HG02981 (cell line): Measurements from ENCODE around the gene CYS1.
"Not testable (repeated sequence)": the region's sequence is repeated elsewhere in the genome, so short reads cannot be mapped to it uniquely, and the experiment has no call there.

Experiments
- ATAC-seq: cut with Tn5 transposase; IDR thresholded peaks from one replicate; pipeline ENCODE4 v1.9.1; 2021; ENCODE audit warnings: mild to moderate bottlenecking, moderate library complexity; ENCODE audit not compliant: unreplicated experiment

CYS1 gene, protein sequence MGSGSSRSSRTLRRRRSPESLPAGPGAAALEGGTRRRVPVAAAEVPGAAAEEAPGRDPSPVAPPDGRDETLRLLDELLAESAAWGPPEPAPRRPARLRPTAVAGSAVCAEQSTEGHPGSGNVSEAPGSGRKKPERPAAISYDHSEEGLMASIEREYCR

DNA sequence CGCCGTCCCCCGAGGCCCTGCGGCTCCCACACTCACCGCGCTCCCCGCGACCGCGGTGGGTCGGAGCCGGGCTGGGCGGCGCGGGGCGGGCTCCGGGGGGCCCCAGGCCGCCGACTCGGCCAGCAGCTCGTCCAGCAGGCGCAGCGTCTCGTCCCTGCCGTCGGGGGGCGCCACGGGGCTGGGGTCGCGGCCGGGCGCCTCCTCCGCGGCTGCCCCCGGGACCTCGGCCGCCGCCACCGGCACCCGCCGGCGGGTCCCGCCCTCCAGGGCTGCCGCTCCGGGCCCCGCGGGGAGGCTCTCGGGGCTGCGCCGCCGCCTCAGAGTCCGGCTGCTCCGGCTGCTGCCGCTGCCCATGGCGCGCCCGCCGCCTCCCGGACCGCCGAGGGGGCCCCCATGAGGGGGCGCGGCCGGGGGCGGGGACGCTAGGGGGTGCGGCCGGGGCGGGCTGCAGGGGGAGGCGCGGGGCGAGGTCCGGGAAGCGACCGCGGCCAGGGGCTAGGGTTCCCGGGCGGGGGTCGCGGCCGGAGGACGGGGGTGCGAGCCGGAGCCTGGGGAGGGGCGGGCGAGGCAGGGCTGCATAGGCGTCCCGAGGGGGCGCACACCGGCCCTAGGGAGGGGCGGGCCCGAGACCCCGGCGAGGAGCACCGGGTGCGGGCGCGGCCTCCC is at the start of gene CYS1:
CYS1 (minus strand) TSS at position 542 of the 666 bp plus-strand sequence; CDS start at position 354, 188 bp downstream.
- ATAC-seq = peak; percentile 35

DNA sequence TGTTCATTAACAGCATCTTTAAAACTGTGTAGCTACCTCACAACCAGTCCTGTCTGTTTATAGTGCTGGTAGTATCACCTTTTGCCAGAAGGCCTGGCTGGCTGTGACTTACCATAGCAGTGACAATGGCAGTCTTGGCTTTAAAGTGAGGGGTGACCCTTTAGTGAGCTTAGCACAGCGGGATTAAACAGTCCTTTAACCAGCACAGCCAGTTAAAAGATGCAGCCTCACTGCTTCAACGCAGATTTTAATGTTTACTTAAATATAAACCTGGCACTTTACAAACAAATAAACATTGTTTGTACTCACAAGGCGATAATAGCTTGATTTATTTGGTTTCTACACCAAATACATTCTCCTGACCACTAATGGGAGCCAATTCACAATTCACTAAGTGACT is 49.3 kb upstream of the CYS1 start:
- ATAC-seq = no peak

DNA sequence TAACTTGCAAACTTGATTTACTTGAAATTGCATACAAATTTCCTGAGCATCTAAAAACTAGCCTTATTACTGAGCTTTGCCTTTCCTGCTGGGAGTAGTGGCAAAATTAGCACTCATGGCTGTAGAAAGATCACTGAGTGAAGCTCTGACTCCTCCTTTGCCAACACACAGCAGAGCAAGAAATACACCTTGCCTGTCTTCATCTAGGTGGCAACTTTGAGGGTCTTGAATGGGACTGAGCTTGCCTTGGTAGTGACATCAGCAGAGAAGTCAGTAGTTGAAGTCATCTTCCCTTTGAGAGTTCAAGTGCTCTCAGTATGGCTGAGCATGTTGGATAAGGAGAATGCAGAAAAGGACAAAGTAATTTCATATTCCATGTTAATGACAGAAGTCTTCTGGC is 48.2 kb upstream of the CYS1 start:
- ATAC-seq = no peak

DNA sequence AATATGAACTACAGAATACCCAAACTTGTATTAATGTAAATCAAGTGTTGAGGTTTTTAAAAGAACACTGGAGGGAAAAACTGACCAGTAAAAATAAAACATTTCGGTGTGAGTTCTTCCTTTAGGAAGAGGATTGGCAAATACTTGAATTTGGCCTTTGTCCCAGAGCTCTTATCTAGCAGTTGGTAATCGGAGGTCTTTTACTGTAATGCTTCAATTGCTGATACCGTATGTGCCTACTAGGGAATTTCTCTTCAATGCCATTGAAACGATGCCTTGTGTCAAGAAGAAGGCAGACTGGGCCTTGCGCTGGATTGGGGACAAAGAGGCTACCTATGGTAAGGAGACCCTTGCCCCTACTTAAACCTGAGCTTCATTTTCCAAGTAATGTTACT is 46.4 kb upstream of the CYS1 start:
- no peak for ATAC-seq

DNA sequence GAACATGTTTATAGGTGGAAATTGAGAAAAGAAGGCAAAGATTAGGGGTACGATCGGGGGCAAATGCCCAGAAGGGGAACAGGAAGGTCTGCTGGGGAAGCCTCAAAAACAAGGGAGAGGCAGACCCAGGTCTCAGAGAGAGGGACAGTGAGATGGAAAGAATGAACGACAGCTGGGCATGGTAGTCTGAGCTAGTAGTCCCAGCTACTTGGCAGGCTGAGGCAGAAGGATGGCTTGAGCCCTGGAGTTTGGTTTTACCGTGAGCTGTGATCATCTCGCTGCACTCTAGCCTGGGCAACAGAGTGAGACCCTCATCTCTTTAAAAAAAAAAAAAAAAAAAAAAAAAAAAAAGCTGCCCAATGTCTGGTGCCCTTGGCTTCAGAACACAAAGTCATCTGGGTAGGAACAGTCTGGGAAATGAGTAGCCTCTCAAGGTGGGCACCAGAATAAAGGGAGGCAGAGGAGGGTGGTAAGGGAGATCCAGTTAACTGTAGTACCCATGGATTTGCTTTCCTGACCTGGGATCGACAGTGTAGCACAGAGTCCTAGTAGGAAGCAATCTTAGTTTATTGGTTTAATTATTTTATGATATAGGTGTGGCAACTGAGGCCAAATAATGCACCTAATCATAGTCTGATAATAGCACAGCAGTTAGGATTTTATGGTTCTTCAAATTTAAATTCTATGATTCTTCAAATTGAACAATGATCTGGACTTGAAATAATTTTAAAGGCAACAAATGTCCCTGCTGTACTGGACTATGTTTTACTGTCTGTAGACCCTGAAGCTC is 45.8 kb upstream of the CYS1 start:
- ATAC-seq = no peak

DNA sequence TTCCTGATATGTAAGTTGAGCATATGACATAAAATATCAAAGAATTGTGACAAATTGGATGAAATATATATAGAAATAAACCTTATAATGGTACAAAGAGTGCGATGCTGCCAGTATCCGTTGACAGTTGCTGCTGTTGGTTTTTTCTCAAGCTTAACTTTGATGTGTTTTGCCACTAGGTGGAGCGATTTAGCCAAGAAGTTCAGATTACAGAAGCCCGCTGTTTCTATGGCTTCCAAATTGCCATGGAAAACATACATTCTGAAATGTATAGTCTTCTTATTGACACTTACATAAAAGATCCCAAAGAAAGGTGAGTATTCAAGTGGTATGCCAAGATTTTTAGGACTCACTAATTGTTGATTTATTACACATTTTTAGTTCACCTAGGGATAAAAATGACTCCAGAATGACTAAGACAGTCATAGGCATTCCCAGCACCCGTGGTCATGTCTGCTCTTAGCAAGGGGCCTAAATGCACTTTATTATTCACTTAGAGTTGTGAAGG is 44.4 kb upstream of the CYS1 start:
- ATAC-seq = no peak

DNA sequence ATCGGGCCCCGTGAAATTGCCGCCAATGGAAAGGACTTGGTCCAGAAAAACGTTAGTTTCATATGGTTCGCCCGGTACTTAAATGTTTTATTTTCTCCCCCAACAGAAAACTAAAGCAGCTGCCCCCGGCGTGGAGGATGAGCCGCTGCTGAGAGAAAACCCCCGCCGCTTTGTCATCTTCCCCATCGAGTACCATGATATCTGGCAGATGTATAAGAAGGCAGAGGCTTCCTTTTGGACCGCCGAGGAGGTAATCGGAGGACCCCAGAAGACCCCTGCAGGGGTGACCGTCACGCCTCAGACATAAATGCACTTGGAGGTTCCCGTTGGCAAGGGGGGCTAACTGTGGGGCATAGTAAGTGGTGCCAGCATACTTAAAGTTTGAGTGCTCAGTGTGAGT is 43.1 kb upstream of the CYS1 start:
- no peak for ATAC-seq

DNA sequence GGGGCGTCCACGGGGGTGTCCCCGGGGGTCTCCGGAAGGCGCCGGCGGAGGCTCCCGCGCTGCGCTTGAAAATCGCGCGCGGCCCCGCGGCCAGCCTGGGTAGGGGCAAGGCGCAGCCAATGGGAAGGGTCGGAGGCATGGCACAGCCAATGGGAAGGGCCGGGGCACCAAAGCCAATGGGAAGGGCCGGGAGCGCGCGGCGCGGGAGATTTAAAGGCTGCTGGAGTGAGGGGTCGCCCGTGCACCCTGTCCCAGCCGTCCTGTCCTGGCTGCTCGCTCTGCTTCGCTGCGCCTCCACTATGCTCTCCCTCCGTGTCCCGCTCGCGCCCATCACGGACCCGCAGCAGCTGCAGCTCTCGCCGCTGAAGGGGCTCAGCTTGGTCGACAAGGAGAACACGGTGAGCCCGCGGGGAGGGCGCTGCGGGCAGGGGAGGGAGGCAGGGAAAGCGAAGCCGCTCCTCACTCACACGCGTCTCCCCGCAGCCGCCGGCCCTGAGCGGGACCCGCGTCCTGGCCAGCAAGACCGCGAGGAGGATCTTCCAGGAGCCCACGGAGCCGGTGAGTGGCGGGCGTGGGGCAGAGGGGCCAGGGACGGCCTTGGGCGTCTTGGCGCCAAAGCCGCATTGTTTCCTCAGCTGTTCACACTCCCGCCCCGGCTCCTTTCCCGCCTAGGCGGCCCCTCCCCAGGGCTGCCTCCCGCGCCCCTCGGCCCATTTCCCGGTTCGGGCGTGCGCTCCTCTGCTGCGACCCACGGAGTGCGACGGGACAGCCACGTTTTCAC is 42.5 kb upstream of the CYS1 start, which contains the start of gene RRM2:
RRM2 (plus strand) TSS at position 240 of the 781 bp plus-strand sequence; CDS start at position 300, 60 bp downstream.
- ATAC-seq = peak; percentile 67

DNA sequence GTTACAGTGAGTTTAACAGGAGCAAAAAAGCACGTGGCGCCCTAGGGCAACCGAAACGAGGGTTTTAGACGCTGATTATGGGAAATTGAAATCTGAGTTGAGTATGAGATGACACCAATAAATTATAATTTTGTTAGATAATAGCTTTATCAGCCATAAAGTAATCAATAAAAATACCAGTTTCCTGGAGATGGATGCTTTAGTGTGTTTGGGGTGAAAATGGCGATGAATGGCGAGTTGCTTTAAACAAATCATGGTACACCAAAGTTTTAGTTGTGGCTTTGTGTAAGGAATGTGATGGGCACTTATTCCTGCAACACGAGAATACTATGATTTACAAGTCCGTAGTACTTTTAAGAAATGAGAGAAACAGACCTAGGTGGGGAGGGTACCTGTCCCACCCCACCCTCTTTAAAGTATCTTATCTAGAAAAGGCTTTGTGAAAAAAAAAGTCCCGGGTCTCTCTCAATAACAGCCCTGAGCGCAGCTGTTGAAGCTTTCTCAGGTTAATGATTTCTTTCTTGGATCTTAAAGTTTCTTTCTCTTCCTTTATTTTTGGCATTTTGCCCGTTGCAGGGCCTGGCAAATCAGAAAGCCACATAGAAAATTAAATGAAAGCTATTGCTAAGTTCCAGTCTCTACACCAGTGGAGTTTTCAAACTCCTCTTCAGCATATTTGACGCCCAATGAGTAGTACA is 40.8 kb upstream of the CYS1 start:
- ATAC-seq = no peak

DNA sequence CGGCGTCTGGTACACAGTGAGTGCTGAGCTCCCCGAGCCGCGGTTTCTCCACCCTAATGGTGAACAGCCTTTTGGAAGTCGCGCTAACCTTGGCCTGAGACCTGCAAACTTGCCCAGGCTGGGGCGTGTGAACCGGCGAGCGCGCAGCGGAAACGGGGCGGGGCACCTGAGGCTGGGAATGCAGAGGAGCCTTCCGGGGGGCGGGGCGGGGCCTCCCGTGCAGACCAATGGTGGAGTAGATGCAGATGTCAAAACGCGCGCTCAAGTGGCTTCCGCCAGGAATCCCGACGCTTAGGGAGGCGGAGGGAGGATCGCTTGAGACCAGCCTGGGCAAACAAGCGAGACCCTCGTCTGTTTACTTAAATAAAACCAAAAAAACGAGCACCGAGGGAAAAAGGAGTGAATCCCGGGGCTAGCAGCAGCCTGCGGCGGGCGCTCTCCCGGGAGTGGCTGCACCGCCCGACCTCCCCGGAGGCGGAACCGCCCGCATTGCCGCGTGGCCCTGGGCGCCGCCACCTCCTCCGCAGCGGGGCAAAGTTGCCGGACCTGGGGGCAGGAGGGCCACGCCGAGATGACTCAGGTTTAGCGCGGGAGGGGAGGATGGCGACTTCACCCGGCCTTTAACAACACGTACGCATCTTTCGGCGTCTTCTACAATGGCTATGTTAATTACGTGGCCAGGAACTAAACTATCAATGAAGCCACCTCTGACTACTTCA is 40.1 kb upstream of the CYS1 start:
- peak; percentile 44 for ATAC-seq

DNA sequence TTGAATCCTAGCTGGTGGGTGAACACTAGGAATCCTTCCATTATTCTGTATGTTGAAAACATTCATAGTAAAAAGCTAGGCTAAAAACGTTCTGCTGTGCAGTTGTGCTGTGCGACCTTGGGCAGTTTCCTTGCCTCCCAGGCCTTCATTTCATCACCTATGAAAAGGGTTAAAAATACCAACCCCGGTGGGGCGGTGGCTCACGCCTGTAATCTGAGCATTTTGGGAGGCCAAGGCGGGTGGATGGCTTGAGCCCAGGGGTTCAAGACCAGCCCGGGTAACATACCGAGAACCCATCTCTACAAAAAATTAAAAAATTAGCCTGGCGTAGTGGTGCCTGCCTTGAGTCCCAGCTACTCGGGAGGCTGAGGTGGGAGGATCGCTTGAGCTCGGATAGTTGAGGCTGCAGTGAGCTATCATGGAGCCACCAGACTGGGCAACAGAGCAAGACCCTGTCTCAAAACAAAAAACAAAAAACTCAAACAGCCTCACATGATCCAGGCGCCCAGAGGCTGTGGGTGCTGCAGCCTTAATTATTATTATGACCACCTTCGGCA is 39.5 kb upstream of the CYS1 start:
- ATAC-seq = no peak

DNA sequence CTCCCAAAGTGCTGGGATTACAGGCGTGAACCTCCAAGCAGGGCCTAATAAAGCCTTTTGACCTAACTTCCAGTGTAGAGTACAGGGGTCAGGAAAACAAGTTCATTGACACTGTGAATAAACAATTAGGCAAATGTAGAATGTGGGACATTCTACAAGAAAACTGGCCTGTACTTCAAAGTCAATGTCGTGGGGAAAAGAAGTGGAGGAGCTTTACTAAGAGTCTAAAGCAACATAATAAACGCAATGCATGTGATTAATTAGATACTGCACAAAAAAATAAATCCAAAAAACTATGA is 38.8 kb upstream of the CYS1 start:
- no peak for ATAC-seq

DNA sequence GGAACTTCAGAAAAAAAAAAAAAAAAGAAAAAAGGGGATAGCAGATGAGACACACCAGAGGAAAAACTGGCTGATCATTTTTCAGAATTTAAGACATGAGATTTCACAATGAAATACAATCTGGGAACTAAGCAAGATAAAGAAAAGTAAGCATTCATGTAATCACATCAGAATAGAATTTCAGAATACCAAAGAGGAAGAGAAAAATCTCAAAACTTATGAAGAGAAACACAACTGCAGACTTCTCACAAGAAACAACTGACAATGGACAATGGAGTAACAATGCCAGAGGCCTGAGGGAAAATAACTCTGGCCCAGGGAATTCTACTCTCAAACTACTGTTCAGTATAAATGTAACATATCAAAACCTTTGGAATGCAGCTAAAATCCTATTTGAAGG is 29.1 kb upstream of the CYS1 start:
- ATAC-seq = no peak

DNA sequence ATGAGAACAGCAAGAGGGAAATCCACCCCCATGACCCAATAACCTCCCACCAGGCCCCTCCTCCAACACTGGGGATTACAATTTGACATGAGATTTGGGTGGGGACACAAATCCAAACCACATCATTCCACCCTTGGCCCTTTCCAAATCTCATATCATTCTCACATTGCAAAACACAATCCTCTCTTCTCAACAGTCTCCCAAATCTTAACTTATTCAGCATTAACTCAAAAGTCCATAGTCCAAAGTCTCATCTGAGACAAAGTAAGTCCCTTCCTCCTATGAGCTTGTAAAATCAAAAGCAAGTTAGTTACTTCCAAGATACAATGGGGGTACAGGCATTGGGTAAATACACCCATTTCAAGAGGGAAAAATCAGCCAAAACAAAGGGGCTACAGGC is 24.7 kb upstream of the CYS1 start:
- ATAC-seq = not testable (repeated sequence)

DNA sequence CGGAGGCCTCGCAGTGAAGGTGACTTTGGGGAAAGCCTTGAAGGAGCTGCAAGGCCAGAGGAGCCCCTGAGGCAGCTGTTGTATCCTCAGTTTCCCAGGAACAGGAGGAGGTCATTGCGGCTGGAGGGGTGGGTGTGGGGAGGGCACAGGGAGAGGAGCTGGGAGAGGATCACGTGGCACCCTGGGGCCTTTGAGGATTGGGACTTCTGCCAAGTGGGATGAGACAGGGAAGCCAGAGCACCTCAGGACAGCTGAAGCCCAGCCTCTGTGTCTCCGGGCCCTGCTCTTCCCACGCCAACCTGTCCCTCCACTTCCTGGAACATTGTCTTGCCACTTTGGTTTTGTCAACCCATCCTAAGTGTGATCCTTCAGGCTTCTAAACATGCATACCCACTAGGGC is 23.0 kb upstream of the CYS1 start:
- no peak for ATAC-seq

DNA sequence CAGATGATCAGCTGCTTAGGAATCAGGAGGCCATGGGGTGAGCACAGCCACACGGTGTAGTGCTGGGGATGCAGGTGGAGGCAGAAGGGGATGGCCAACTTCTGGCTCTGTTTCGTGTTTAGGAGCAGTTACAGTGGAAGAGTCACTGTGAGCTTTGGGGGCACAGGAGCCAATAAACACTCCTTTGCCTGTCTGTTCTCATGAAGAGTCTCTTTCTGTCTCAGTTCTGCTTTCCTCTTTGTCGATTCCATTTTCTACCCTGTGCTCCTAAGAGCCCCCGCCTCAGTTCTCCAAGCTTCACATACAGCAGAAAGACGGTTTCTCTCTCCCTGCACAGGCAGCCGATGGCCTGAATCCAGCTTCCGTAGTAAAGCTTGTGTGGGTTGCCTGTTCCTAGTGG is 21.3 kb upstream of the CYS1 start:
- no peak for ATAC-seq

DNA sequence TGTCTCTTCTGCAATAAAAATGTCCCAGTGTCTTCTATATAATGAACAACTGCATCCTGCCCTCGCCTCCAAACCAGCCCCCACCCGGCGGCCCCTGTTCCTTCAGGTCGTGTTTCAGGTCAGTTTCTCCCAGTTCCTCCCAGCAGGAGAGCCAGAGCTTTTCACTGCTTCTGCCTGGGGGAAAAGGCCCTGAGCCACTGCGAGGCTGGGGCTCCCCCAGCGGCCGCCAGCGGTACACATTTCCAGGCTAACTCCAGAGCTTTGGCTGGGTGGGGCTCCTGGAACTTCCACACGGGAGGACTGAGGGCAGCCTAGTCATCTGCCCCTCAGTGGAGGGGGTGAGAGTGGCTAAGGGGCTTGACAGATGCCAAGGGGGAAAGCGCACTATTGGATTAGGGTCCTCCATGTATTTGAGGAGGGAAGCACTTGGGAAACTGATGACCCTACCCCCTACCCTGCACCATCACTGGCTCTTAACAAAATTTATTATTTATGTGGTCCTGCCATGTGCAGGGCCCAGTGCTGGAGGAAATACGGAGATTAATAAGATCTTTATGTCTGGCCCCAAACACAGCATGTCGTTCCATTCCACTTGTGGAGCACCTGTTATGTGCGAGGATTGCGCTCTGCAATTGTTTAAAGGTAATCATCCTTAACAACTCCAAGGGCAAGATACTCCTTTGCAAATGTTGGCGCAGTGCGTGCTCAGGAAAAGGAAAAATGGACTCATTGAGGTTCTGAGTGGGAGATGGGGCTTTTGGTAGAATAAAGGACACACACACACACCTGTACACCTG is 17.3 kb upstream of the CYS1 start:
- peak; percentile 78 for ATAC-seq

DNA sequence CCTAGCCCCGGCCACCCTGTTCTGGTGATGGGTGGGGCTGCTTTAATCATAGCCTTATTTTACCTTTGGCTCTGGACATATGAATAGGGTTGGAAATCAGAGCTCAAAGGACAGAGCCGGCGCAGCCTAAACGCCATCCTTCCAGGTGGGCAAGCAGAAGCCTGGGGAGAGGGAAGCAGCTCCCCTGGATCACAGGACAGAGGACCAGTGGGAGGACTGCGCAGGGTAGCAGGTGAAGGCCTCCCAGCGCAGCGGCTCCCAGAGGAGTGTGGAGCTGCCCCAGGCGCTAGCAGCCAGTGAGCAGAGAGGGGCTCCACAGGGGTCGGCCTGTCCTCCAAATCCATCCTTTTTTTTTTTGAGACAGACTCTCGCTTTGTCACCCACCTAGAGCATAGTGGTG is 16.4 kb upstream of the CYS1 start:
- no peak for ATAC-seq

DNA sequence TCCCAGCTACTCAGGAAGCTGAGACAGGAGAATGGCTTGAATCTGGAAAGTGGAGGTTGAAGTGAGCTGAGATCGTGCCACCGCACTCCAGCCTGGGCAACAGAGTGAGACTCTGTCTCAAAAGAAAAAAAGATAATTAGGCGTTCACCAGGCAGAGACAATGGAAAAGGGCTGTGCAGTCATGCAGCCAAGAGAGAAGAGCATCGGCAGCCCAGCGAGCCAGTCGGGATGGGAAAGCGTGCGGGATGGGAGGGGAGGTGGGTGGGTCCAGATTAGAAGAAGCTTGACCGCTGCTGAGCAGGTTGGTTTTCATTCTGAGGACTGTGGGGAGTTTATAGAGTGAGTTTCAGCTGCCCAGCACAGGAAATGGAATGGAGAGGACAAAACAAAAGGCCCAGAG is 15.0 kb upstream of the CYS1 start:
- no peak for ATAC-seq
